ENCODE measurements around the gene KRTAP1-4.

DNA sequence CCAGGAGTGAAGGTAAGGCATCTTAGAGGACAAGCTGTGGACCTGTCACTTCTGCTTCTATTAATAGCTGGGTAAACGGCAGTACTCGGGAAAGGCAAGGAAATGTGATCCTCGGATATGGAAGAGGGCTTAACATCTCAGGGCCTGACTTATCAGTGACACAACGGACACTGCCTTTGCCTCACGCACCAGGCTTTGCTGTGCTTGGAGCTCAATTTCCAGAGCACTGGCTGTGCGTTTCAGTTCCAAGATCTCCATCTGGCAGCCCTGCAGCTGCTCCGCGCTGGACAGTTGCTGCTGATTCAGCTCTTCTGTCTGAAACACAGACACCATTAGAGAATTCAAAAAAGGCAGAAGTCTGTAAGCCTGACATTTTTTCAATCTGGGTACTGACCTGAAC is 49.4 kb downstream of the KRTAP1-4 start:
- TF ChIP-seq, protein P1, sequence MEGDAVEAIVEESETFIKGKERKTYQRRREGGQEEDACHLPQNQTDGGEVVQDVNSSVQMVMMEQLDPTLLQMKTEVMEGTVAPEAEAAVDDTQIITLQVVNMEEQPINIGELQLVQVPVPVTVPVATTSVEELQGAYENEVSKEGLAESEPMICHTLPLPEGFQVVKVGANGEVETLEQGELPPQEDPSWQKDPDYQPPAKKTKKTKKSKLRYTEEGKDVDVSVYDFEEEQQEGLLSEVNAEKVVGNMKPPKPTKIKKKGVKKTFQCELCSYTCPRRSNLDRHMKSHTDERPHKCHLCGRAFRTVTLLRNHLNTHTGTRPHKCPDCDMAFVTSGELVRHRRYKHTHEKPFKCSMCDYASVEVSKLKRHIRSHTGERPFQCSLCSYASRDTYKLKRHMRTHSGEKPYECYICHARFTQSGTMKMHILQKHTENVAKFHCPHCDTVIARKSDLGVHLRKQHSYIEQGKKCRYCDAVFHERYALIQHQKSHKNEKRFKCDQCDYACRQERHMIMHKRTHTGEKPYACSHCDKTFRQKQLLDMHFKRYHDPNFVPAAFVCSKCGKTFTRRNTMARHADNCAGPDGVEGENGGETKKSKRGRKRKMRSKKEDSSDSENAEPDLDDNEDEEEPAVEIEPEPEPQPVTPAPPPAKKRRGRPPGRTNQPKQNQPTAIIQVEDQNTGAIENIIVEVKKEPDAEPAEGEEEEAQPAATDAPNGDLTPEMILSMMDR (IDR thresholded peaks at IDR 0.05): no peak
- TF ChIP-seq POLR2A (IDR thresholded peaks at IDR 0.05): no peak
- TF ChIP-seq EP300 (IDR thresholded peaks at IDR 0.05; ENCODE audit: low read depth): no peak

Measured in transverse colon (tissue), 3 donors.